OCI-LY1 (cell line): ENCODE measurements around the gene SGO1.

ENCODE experiments used
- EZH2 ChIP-seq: fragments of 200-600 bp; sonication (generic), shearing (Covaris generic); IDR thresholded peaks from 2 replicates; pipeline ENCODE4 v1.8.0; 2017; ENCODE audit warnings: borderline replicate concordance, mixed run types, mild to moderate bottlenecking, antibody characterized with exemption, low read length, moderate library complexity, mixed read lengths
- TF ChIP-seq, protein P1 (sequence below): fragments of 200-600 bp; sonication (generic), shearing (Covaris generic); IDR thresholded peaks from 2 replicates; pipeline ENCODE4 v1.5.1; 2017; ENCODE audit warnings: mild to moderate bottlenecking, antibody characterized with exemption, low read length, moderate library complexity, mixed read lengths

DNA sequence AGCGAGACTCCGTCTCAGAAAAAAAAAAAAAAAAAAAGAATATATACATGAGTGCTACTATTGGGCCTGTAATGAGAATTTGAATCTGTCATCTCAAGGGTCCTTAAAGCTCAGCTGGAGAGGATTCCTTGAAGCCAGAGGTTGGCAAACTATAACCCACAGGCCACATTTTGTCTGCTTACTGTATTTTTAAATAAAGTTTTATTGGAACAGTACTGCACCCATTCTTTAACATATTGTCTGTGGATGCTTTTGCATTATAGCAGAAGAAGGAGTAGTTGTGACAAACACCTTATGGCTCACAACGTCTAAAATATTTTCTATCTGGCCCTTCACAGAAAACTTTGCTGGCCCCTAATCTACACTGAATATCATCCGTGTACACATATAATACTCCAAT, 60.7 kb downstream of the SGO1 start:
- TF ChIP-seq, protein P1, sequence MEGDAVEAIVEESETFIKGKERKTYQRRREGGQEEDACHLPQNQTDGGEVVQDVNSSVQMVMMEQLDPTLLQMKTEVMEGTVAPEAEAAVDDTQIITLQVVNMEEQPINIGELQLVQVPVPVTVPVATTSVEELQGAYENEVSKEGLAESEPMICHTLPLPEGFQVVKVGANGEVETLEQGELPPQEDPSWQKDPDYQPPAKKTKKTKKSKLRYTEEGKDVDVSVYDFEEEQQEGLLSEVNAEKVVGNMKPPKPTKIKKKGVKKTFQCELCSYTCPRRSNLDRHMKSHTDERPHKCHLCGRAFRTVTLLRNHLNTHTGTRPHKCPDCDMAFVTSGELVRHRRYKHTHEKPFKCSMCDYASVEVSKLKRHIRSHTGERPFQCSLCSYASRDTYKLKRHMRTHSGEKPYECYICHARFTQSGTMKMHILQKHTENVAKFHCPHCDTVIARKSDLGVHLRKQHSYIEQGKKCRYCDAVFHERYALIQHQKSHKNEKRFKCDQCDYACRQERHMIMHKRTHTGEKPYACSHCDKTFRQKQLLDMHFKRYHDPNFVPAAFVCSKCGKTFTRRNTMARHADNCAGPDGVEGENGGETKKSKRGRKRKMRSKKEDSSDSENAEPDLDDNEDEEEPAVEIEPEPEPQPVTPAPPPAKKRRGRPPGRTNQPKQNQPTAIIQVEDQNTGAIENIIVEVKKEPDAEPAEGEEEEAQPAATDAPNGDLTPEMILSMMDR, result no peak
- no peak for TF ChIP-seq EZH2
